SK-N-SH (cell line): Measurements from ENCODE around the gene LPP.

ENCODE experiments used
- YY1 ChIP-seq: IDR thresholded peaks from 2 replicates; pipeline ENCODE4 v1.4.0; 2012; ENCODE audit warnings: low read depth, mild to moderate bottlenecking
- TF ChIP-seq, protein P1 (sequence below): fragments of 200-600 bp; sonication (generic); IDR thresholded peaks from 2 replicates; pipeline ENCODE4 v1.6.1; 2017; ENCODE audit warnings: antibody characterized with exemption, mild to moderate bottlenecking, moderate library complexity

DNA sequence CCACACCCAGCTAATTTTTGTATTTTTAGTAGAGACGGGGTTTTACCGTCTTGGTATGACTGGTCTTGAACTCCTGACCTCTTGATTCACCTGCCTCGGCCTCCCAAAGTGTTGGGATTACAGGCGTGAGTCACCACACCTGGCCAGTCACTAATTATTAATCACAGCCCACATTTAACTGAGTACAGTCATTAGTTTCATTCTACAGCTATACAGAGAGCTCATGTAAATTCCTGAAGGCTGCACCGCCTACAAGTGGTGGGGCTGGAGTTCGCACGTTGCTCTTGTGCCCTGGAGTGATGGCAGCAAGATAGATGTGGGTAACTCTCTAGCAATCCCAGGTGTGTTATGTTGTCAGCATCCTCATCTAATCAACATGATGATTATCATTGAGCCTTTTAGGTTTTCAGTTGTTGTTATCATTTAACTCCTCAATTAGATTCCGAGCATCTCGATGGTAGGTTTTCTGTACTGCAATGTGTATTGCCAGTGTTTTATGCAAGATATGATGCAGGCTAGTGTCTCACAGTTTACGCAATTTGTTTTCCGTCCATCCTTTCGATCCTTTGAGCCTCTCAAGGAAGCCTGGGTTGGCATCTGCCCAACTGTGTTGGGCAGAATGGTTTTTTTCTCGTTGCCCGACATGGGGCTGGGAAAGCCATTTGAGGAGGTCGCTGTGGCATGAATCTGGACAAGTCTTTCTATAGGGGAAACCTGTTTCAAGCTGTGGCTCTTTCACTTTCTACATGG, 216.3 kb downstream of the LPP start:
- TF ChIP-seq, protein P1, sequence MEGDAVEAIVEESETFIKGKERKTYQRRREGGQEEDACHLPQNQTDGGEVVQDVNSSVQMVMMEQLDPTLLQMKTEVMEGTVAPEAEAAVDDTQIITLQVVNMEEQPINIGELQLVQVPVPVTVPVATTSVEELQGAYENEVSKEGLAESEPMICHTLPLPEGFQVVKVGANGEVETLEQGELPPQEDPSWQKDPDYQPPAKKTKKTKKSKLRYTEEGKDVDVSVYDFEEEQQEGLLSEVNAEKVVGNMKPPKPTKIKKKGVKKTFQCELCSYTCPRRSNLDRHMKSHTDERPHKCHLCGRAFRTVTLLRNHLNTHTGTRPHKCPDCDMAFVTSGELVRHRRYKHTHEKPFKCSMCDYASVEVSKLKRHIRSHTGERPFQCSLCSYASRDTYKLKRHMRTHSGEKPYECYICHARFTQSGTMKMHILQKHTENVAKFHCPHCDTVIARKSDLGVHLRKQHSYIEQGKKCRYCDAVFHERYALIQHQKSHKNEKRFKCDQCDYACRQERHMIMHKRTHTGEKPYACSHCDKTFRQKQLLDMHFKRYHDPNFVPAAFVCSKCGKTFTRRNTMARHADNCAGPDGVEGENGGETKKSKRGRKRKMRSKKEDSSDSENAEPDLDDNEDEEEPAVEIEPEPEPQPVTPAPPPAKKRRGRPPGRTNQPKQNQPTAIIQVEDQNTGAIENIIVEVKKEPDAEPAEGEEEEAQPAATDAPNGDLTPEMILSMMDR, result no peak
- no peak for TF ChIP-seq YY1
